ENCODE measurements around the gene SLAMF6.
"Not testable (repeated sequence)": the region's sequence is repeated elsewhere in the genome, so short reads cannot be mapped to it uniquely, and the experiment has no call there.

SLAMF6 gene

GRCh38 chr1:160541622-160542302 is 18.7 kb upstream of the SLAMF6 start:
- DNase-seq: no peak

DNA sequence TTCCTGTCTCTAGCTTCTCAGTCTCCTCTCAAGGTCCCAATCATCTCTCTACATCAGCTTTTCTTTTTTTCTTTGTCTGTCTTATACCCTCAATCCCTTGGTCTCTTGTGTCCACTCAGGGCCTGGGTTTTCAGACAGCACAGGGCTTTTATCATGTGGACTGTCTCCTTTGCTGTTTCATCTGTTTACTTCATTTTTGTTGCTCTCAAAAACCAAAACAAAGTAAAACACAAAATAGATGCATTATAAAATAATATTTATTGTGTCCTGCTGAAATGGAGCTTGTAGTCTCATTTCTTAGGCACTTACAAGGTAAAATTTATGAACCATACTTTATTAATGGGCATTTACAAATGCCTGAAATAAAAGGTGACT is 17.8 kb upstream of the SLAMF6 start:
- DNase-seq: no peak

DNA sequence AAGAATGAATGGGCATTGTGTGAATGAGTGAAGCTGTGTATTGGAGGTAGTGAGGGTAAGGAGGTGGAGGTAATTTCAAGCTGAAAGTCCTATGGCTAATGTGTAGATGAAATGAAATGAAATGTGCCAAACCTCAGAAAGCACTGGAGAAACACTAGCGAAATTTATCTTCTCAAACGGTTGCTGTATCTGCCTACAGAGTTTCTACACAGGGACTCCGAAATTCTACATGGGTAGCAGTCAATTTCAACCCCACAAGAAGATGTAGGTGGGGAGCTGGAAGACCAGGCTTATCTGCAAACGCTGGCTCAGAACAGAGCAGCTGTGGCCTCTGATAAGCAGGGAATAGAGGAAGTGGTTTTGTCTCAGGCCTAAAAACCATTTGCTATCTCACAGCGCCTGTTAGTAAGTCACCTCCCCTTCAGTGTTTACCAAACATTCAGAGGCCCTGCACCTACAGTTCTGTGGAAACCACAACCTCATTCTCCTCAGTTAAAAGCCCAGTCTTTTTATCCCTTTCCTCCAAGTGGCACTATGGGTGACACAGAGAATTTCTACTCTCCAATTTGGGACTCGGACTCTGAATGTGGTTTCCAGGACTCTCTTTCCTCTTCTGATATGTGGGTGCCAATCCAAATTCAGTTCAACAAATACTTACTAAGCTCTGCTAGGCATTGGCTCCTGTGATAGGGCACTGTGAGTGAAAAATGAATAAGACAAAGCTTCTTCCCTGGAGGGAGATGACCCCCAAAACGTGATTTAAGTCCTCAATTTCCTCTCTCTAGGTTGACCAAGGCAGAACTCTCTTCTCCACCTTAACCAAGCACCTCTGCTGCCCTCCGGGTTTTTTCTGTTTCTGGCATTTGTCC is 17.2 kb upstream of the SLAMF6 start:
- no peak for DNase-seq

GRCh38 chr1:160539684-160539989 is 16.6 kb upstream of the SLAMF6 start:
- DNase-seq: no peak

- no peak for DNase-seq
These were observed 16.1 kb upstream of the SLAMF6 start for GRCh38 chr1:160538985-160539651.

DNA sequence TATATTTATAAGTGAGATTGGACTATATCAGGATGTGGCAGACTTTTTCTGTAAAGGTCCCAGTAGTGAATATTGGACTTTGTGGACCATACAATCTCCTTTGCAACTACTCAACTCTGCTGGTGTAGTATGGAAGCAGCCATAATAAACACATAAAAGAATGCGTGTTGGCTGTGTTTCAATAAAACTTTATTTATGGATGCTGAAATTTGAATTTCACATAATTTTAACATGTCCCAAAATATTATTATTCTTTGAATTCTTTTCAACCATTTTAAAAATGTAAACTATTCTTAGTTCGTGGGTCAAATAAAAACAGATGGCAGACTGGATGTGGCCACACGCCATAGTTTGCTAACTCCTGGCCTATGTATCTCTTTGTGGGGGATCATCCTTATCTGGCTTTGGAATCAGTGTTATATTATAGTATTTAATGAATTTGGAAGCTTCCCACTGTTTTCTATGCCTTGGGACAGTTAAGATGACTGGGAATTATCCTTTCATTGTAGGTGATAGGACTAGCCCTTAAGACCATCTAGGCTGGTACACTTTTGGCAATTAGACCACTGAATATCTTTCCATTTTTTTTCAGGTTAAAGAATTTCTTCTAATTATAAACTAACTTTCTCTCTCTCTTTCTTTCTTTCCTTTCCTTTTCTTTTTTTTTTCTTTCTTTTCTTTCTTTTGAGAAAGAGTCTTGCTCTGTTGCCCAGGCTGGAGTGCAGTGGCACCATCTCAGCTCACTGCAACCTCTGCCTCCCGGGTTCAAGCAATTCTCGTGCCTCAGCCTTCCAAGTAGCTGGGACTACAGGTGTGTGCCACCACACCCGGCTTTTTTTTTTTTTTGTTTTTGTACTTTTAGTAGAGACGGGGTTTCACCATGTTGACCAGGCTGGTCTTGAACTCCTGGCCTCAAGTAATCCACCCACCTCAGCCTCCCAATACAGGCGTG is 14.9 kb upstream of the SLAMF6 start:
- no peak for DNase-seq

DNA sequence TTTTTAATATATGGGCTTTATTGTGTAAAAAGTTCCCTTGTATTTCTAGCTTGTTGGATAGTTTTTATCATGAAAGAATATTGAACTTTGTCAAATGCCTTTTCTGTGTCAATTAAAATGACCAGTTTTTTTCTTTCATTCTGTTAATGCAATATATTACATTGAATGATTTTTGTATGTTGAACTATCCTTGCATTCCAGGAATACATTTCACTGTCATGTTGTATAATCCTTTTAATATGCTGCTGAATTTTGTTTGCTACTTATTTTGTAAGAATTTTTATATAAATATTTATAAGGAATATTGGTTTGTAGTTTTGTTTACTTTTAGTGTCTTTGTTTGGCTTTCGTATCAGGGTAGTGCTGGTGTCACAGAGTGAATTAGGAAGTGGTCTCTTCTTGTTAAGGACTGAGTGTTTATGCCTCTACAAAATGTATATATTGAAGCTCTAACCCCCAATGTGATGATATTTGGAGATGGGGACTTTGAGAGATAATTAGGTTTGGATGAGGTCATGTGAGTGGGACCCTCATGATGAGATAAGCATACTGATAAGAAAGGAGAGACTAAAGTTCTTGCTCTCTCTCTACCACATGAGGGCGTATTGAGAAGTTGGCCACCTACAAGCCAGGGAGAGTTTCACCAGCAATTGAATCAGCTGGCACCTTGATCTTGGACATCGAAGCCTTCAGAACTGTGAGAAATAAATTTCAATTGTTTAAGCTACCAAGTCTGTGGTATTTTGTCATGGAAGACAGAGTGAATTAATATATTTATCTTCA is 12.0 kb upstream of the SLAMF6 start:
- peak; percentile 30 for DNase-seq

- not testable (repeated sequence) for DNase-seq
These were observed 9.4 kb upstream of the SLAMF6 start for GRCh38 chr1:160532557-160532813.

DNA sequence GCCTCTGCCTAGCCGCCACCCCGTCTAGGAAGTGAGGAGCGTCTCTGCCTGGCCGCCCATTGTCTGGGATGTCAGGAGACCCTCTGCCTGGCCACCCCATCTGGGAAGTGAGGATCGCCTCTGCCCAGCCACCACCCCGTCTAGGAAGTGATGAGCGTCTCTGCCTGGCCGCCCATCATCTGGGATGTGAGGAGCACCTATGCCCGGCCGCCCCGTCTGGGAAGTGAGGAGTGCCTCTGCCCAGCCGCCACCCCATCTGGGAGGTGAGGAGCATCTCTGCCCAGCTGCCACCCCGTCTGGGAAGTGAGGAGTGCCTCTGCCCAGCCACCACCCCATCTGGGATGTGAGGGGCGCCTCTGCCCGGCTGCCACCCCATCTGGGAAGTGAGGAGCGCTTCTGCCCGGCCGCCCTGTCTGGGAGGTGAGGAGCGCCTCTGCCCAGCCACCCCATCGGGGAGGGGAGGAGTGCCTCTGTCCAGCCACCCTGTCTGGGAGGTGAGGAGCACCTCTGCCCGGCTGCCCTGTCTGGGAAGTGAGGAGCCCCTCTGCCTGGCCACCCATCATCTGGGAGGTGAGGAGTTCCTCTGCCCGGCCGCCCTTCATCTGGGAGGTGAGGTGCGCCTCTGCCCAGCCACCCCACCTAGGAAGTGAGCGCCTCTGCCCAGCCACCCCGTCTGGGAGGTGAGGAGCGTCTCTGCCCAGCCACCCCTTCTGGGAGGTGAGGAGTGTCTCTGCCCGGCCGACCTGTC is 8.9 kb upstream of the SLAMF6 start:
- DNase-seq: not testable (repeated sequence)

DNA sequence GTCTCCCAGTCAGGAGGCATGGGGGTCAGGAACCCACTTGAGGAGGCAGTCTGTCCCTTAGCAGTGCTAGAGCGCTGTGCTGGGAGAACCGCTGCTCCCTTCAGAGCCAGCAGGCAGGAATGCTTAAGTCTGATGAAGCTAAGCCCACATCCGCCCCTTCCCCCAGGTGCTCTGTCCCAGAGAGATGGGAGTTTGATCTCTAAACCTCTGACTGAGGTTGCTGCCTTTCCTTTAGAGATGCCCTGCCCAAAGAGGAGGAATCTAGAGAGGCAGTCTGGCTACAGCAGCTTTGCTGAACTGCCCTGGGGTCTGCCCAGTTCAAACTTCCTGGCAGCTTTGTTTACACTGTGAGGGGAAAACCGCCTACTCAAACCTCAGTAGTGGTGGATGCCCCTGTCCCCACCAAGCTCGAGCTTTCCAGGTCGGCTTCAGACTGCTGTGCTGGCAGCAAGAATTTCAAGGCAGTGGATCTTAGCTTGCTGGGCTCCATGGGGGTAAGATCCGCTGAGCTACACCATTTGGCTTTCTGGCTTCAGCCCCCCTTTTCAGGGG is 6.4 kb upstream of the SLAMF6 start:
- DNase-seq: not testable (repeated sequence)

DNA sequence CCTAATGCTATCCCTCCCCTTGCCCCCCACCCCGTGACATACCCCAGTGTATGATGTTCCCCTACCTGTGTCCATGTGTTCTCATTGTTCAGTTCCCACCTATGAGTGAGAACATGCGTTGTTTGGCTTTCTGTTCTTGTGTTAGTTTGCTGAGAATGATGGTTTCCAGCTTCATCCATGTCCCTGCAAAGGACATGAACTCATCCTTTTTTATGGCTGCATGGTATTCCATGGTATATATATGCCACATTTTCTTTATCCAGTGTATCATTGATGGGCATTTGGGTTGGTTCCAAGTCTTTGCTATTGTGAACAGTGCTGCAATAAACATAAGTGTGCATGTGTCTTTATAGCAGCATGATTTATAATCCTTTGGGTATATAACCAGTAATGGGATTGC is 734 bp upstream of the SLAMF6 start:
- not testable (repeated sequence) for DNase-seq

DNA sequence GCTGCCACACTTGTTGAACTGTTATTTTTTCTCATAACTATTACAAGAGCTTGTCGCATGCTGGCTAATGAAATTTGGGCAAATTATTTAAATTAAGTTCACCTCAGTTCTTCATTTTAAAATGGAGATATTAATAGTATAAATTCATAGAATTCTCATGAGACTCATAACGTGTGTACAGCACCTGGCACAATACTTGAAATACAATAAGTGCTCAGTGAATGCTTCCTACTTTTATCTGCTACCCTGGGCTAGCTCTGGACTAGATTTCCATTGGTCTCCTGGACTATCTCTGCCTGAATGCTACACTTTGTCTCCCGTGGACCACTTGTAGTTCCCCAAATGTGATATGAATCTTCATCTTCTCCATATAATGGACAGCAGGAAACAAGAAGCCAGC is 919 bp downstream of the SLAMF6 start:
- no peak for DNase-seq

DNA sequence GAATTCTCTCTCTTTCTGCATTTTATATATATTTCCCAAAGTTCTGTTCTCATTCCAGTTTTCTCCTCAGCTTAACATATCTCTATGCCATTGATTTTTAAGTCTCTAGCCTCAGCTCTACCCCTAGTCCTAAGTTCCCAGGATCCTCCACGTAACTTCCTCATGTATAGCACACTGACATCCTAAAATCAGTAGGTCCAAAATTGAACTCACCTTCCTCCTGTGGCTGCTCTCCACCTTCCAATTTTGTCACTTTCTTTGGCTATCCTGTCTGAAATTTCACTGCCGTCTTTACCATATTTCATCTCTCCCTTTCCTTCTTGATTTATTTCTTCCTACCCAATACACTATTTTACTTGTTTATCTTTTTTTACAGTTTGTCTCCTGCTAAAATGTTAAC is 1.5 kb downstream of the SLAMF6 start:
- DNase-seq: no peak

- no peak for DNase-seq
These were observed 2.1 kb downstream of the SLAMF6 start for GRCh38 chr1:160520999-160521398.

DNA sequence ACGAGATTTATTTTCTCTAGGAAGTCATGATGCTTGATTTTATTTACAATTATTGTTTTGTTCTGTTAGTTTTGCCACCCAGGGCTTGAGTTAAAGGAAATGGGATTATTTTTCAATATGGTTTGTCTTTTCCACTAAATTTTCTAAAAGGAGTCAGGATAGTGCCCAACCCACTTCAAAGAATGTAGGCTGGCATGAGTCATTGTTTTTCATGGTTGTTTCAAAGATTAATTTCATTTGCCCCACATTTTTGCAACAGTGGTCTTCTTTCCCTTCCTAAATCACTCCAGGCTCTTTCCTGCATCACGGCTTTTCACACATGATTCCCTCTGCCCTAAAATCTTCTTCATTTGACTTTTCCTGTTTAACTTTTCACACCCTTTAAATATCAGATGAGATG is 2.5 kb downstream of the SLAMF6 start:
- DNase-seq: no peak

DNA sequence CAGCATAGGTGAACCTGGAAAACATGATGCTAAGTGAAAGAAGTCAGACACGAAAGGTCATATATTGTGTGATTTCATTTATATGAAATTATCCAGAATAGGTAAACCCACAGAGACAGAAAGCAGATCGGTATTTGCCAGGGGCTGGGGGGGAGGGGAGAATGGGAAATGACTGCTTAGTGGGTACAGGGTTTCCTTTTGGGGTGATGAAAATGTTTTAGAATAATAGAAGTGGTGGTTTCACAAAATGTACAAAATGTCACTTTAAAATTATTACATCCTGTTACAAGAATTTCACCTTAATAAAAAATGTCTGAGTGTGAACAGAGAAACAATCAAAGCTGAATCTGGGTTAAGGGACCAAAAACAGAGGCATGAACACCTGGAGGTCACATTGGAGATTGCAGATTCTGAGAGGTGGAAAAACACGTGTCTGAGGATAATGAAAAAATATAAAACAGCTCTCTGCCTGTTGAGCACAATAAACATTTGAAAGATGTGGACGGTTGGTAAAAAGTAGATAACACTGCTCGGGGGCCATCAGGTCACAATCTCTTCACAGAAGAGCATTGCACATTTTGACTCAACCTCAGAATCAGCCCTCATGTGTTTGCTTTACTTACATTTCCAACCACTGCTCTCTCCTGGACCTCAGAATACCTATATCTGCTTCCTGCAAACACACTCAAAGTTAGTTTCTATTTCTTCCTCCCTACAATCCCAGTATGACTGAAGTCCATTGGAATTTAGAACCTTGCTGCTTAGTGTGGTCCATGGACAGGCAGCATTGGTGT is 3.2 kb downstream of the SLAMF6 start:
- DNase-seq: no peak

DNA sequence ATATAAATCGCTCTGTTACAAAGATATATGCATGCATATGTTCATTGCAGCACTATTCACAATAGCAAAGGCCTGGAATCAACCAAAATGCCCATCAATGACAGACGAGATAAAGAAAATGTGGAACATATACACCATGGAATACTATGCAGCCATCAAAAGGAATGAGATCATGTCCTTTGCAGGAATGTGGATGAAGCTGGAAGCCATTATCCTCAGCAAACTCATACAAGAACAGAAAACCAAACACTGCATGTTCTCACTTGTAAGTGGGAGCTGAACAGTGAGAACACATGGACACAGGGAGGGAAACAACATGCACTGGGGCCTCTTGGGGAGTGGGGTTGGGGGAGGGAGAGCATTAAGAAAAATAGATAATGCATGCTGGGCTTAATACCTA is 5.5 kb downstream of the SLAMF6 start:
- not testable (repeated sequence) for DNase-seq

- not testable (repeated sequence) for DNase-seq
These were observed 7.1 kb downstream of the SLAMF6 start for GRCh38 chr1:160515908-160516307.

- no peak for DNase-seq
These were observed 18.4 kb downstream of the SLAMF6 start for GRCh38 chr1:160504651-160505050.

- DNase-seq: no peak
These were observed 20.0 kb downstream of the SLAMF6 start for GRCh38 chr1:160503087-160503486.

Data from NCI-H82 (cell line).